Thyroid gland (tissue), 4 donors: Measurements from ENCODE around the gene ANKS4B.

Source experiments
- POLR2A ChIP-seq, 2 donors: fragments of 450-650 bp; IDR thresholded peaks; one replicate each; pipeline ENCODE4 v1.6.1; 2017; ENCODE audit warnings: antibody characterized with exemption in 2 of 2, mild to moderate bottlenecking in 2 of 2, moderate library complexity in 1 of 2
- TF ChIP-seq, protein P1 (sequence below), 6 experiments: fragments of 200-600 bp in 3 of 6; fragments of 450-650 bp in 3 of 6; sonication (generic) in 3 of 6; IDR thresholded peaks; one replicate each; pipeline ENCODE4 v1.5.1; 2016 to 2019; ENCODE audit warnings: antibody characterized with exemption in 6 of 6, mild to moderate bottlenecking in 2 of 6, inconsistent platforms in 1 of 6, moderate library complexity in 1 of 6

DNA sequence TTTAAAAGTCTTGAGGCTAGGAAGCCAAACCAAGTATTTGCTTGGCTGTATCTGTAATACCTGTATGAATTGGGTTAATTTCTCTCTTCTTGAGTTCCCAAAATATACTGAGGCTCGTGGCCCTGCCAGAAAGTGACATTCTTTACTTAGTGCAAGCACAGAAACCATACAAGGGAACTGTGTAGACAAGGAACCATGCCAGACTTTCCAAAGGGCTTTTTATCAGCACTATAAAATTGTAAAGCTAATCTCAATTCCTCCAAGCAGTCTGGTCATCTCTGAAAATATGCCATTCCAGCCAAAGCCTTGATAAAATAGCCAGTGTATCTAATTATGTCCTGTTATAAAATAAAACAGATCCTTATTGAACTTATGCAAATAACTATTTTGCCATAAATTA is 51.8 kb downstream of the ANKS4B start:
- TF ChIP-seq, protein P1, sequence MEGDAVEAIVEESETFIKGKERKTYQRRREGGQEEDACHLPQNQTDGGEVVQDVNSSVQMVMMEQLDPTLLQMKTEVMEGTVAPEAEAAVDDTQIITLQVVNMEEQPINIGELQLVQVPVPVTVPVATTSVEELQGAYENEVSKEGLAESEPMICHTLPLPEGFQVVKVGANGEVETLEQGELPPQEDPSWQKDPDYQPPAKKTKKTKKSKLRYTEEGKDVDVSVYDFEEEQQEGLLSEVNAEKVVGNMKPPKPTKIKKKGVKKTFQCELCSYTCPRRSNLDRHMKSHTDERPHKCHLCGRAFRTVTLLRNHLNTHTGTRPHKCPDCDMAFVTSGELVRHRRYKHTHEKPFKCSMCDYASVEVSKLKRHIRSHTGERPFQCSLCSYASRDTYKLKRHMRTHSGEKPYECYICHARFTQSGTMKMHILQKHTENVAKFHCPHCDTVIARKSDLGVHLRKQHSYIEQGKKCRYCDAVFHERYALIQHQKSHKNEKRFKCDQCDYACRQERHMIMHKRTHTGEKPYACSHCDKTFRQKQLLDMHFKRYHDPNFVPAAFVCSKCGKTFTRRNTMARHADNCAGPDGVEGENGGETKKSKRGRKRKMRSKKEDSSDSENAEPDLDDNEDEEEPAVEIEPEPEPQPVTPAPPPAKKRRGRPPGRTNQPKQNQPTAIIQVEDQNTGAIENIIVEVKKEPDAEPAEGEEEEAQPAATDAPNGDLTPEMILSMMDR (IDR thresholded peaks at IDR 0.05) = no peak
- TF ChIP-seq POLR2A (IDR thresholded peaks at IDR 0.05) = no peak
